ENCODE measurements around the gene SLC37A4. TPM values are rescaled to one million over a fixed set of nuclear protein-coding genes. Genes with fewer than 3 reads are reported as not detected.
A peak's percentile ranks its signal among the peaks of the same experiment; 100 is the strongest.

The SLC37A4 gene
- total RNA-seq, 4 donors from 2014 or later = 29.7 to 72.9 (median 56.4) TPM

GRCh38 chr11:119029340-119030028 lies 1.2 kb downstream of the SLC37A4 start:
- H3K4me1 ChIP-seq = peaks cover 58 to 59% of the 10 kb centered on the region in 2 donors
- no peaks in the 10 kb centered on the region for H3K27me3 ChIP-seq
- intact Hi-C loops (cut with DNase I; ENCODE audit: low total_unique reads) = loop anchor here (1.0 to 5.0 kb wide), 2 partner anchors 31 to 122 kb away; partner anchors contain the start of gene CENATAC
- ATAC-seq = peak in 1 of 2 donors; percentile 23
- peak overlapping the region; percentile 92 to 98 (median 94) for H3K27ac ChIP-seq
- H3K36me3 ChIP-seq = peaks cover 0 to 12% of the 10 kb centered on the region in 2 donors
- in situ Hi-C loops (cut with MboI; ENCODE audit: low sequenced_read_pairs in 4 of 4) = no loop called here
- H3K9me3 ChIP-seq = no peaks in the 10 kb centered on the region
- TF ChIP-seq POLR2A (IDR thresholded peaks at IDR 0.05) = peak in 1 of 2 donors; percentile 9
- no peak for TF ChIP-seq CTCF (IDR thresholded peaks at IDR 0.05 in 4 of 5, conservative IDR thresholded peaks at IDR 0.05 in 1 of 5)
- DNase-seq = peak; percentile 25 to 45
- H3K4me3 ChIP-seq = peak overlapping the region; percentile 83 to 94 (median 91)

GRCh38 chr11:119029069-119029339 lies 1.7 kb downstream of the SLC37A4 start:
- H3K27me3 ChIP-seq = no peaks in the 10 kb centered on the region
- intact Hi-C loops (cut with DNase I; ENCODE audit: low total_unique reads) (no loop called here), in situ Hi-C loops (cut with MboI; ENCODE audit: low sequenced_read_pairs in 4 of 4) (no loop called here)
- H3K4me1 ChIP-seq = peaks cover 63 to 64% of the 10 kb centered on the region in 2 donors
- H3K27ac ChIP-seq = peak overlapping the region; percentile 92 to 98 (median 94)
- H3K9me3 ChIP-seq = no peaks in the 10 kb centered on the region
- H3K4me3 ChIP-seq = peak overlapping the region; percentile 33 to 94 (median 87)
- ATAC-seq = no peak
- no peak for TF ChIP-seq POLR2A (IDR thresholded peaks at IDR 0.05)
- no peak for DNase-seq
- H3K36me3 ChIP-seq = peaks cover 0 to 17% of the 10 kb centered on the region in 2 donors

DNA sequence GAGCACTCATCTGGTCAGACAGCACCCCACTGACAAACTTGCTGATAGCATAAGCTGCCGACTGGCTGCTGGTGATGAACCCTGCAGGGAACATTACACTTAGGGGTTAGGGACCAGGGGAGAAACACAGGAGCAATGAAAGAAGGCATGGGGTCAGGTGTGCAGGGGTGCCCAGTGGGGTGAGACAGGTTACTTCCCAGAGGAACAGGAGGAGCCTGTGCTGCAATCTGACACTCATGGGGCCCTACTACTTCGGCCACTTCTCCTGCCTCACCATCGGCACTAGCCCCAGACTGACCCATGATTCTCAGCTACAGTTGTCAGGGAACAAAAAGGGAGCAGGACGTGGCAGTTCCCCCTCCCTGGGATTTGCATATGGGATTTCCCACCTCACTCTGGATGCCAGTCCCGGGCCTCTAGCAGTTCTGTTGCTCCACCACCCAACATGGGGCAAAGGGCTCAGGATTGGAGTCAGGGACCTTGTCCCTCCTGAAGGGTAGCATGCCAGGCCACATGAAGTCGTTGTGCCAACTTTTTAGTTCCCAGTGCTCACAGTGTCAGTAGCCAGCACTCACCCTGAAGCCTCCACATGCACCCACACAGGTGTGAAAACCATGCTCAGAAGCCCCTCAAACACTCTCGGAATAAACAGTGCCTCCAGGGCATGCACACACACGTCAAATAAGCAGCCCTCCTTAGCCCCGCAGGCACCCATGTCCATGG lies 2.2 kb downstream of the SLC37A4 start:
- TF ChIP-seq CTCF (IDR thresholded peaks at IDR 0.05 in 4 of 5, conservative IDR thresholded peaks at IDR 0.05 in 1 of 5) (no peak), POLR2A (IDR thresholded peaks at IDR 0.05) (no peak)
- no peaks in the 10 kb centered on the region for H3K27me3 ChIP-seq
- H3K36me3 ChIP-seq = peaks cover 0 to 22% of the 10 kb centered on the region in 2 donors
- ATAC-seq (no peak), DNase-seq (peak in 1 of 2 donors; percentile 27)
- H3K4me1 ChIP-seq = peaks cover 68% of the 10 kb centered on the region in 2 donors
- H3K4me3 ChIP-seq = peak overlapping the region in 3 of 4 donors; percentile 33 to 91 (median 83)
- in situ Hi-C loops (cut with MboI; ENCODE audit: low sequenced_read_pairs in 4 of 4) = no loop called here
- H3K9me3 ChIP-seq = no peaks in the 10 kb centered on the region
- intact Hi-C loops (cut with DNase I; ENCODE audit: low total_unique reads) = no loop called here
- H3K27ac ChIP-seq = peak overlapping the region; percentile 92 to 98 (median 94)

- H3K4me1 ChIP-seq = peaks cover 73 to 75% of the 10 kb centered on the region in 2 donors
- peak overlapping the region; percentile 92 to 98 (median 94) for H3K27ac ChIP-seq
- no peaks in the 10 kb centered on the region for H3K9me3 ChIP-seq
- ATAC-seq (peak; percentile 69), DNase-seq (peak; percentile 66 to 84)
- H3K4me3 ChIP-seq = no peak overlapping the region
- no peaks in the 10 kb centered on the region for H3K27me3 ChIP-seq
- TF ChIP-seq POLR2A (IDR thresholded peaks at IDR 0.05) = peak; percentile 21 to 33
- TF ChIP-seq CTCF (IDR thresholded peaks at IDR 0.05 in 4 of 5, conservative IDR thresholded peaks at IDR 0.05 in 1 of 5) = no peak
- intact Hi-C loops (cut with DNase I; ENCODE audit: low total_unique reads) (no loop called here), in situ Hi-C loops (cut with MboI; ENCODE audit: low sequenced_read_pairs in 4 of 4) (no loop called here)
- H3K36me3 ChIP-seq = peaks cover 0 to 27% of the 10 kb centered on the region in 2 donors
Observed at GRCh38 chr11:119027561-119028345, 2.9 kb downstream of the SLC37A4 start.

Data from gastrocnemius medialis (tissue), 4 donors.